ENCODE measurements around the gene FLOT2. TPM values are rescaled to one million over a fixed set of nuclear protein-coding genes. Genes with fewer than 3 reads are reported as not detected.
A peak's percentile ranks its signal among the peaks of the same experiment; 100 is the strongest.

The FLOT2 gene
- total RNA-seq, 1 experiment from 2014 or later, result 126 TPM

- intact Hi-C loops (cut with micrococcal nuclease), result loop anchor here (10.0 kb wide), 1 partner anchor 85 kb away; the partner anchor contains the start of gene ERAL1
- H3K4me1 Mint-ChIP-seq (ENCODE audit: insufficient read depth, unreplicated experiment), result peaks cover 16% of the 10 kb centered on the region
- H3K9me3 Mint-ChIP-seq (ENCODE audit: unreplicated experiment), result no peaks in the 10 kb centered on the region
- no peak for TF ChIP-seq CTCF (IDR thresholded peaks at IDR 0.05; ENCODE audit: unreplicated experiment)
- H3K4me3 Mint-ChIP-seq (ENCODE audit: unreplicated experiment), result no peak overlapping the region
- no peaks in the 10 kb centered on the region for H3K27me3 Mint-ChIP-seq (ENCODE audit: insufficient read depth, unreplicated experiment)
- BruUV-seq (replicated peaks), result no TSS peak
- H3K27ac Mint-ChIP-seq (ENCODE audit: low read depth, unreplicated experiment), result peak overlapping the region; percentile 27
- ChIA-PET POLR2A (interaction anchor here (0.8 to 8.8 kb wide), 3 partner anchors 8 to 215 kb away, joined by 3 to 130 read pairs (median 30); partner anchors contain the start of gene PHF12), CTCF (interaction anchor here (0.7 to 0.9 kb wide), 2 partner anchors 176 to 188 kb away, joined by 3 read pairs; no protein-coding TSS in a partner anchor)
- peaks cover 41% of the 10 kb centered on the region for H3K36me3 Mint-ChIP-seq (ENCODE audit: insufficient read depth, unreplicated experiment)
- DNase-seq (ENCODE audit: unreplicated experiment), result no peak
Observed at GRCh38 chr17:28940142-28940541, 42.6 kb upstream of the FLOT2 start.

GRCh38 chr17:28938552-28938951, 41.0 kb upstream of the FLOT2 start:
- CTCF ChIA-PET, result no interaction called here
- Mint-ChIP-seq H3K4me3 (ENCODE audit: unreplicated experiment) (no peak overlapping the region), H3K27me3 (ENCODE audit: insufficient read depth, unreplicated experiment) (no peaks in the 10 kb centered on the region), H3K36me3 (ENCODE audit: insufficient read depth, unreplicated experiment) (peaks cover 35% of the 10 kb centered on the region), H3K9me3 (ENCODE audit: unreplicated experiment) (no peaks in the 10 kb centered on the region), H3K27ac (ENCODE audit: low read depth, unreplicated experiment) (peak overlapping the region; percentile 71), H3K4me1 (ENCODE audit: insufficient read depth, unreplicated experiment) (peaks cover 16% of the 10 kb centered on the region)
- DNase-seq (ENCODE audit: unreplicated experiment), result no peak
- TF ChIP-seq CTCF (IDR thresholded peaks at IDR 0.05; ENCODE audit: unreplicated experiment), result no peak
- no TSS peak for BruUV-seq (replicated peaks)
- intact Hi-C loops (cut with micrococcal nuclease), result no loop called here
- POLR2A ChIA-PET, result interaction anchor here (0.8 to 8.8 kb wide), 6 partner anchors 10 to 596 kb away, joined by 3 to 130 read pairs (median 8); partner anchors contain the start of gene PHF12

GRCh38 chr17:28937044-28937729, 39.7 kb upstream of the FLOT2 start:
- POLR2A ChIA-PET, result interaction anchor here (0.6 to 8.8 kb wide), 11 partner anchors 10 to 319 kb away, joined by 3 to 130 read pairs (median 5); partner anchors contain the start of genes NEK8 and PHF12

More at GRCh38 chr17:28937044-28937729, 39.7 kb upstream of the FLOT2 start:
- no peak for TF ChIP-seq CTCF (IDR thresholded peaks at IDR 0.05; ENCODE audit: unreplicated experiment)
- no peaks in the 10 kb centered on the region for H3K9me3 Mint-ChIP-seq (ENCODE audit: unreplicated experiment)
- H3K4me1 Mint-ChIP-seq (ENCODE audit: insufficient read depth, unreplicated experiment), result peaks cover 16% of the 10 kb centered on the region
- no TSS peak for BruUV-seq (replicated peaks)
- no peak overlapping the region for H3K4me3 Mint-ChIP-seq (ENCODE audit: unreplicated experiment)
- intact Hi-C loops (cut with micrococcal nuclease), result no loop called here
- peaks cover 32% of the 10 kb centered on the region for H3K36me3 Mint-ChIP-seq (ENCODE audit: insufficient read depth, unreplicated experiment)
- no peaks in the 10 kb centered on the region for H3K27me3 Mint-ChIP-seq (ENCODE audit: insufficient read depth, unreplicated experiment)
- DNase-seq (ENCODE audit: unreplicated experiment), result peak; percentile 79
- H3K27ac Mint-ChIP-seq (ENCODE audit: low read depth, unreplicated experiment), result peak overlapping the region; percentile 39
- CTCF ChIA-PET, result interaction anchor here (0.5 to 1.6 kb wide), 5 partner anchors 11 to 94 kb away, joined by 3 to 7 read pairs (median 3); partner anchors contain the start of gene FAM222B
